T-helper 22 cell (primary cell): ENCODE results near the gene IL17D.
"Not testable (repeated sequence)": the region's sequence is repeated elsewhere in the genome, so short reads cannot be mapped to it uniquely, and the experiment has no call there.

ENCODE experiments used
- DNase-seq: peaks from one replicate; pipeline ENCODE4 v3.0.0-alpha.2; 2020; ENCODE audit warnings: low read depth

The IL17D gene, protein sequence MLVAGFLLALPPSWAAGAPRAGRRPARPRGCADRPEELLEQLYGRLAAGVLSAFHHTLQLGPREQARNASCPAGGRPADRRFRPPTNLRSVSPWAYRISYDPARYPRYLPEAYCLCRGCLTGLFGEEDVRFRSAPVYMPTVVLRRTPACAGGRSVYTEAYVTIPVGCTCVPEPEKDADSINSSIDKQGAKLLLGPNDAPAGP

DNA sequence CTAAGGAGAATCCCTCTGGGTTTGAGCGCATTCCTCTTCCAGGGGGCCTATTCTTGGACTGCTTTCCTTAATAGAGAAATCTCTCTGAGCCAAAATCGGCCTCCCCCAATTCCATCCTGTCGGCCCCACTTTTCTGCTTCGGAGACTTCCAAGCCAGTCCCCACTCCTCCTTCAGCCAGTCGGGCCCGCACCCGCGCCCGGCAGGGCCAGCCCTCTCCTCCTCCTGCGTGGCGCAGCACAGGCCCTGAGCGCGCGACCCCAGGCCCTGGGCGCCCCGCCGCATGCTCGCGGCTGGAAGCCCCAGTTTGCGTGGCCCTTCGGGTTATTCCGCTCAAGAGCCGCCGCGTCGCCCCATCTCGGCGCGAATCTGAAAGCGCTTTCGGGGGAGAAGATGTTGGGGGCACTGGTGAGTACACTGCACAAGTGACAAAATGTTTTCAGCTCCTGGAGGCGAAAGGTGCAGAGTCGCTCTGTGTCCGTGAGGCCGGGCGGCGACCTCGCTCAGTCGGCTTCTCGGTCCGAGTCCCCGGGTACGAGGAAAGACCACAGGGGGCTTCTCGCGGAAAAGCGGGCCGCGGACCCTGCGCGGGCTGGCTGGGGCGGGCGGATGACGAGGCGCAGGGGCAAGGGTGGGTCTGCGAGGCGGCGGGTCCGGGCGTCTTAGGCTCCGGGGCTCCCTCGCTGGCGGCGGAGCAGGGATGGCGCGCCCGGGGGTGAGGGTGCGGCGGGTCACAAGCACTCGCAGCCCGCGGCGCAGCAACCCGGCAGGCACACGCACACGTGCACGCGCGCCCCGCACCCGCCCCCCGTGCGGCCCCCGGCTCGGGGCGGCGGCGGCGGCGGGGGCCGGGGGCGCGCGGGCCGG is at the start of gene IL17D:
IL17D (plus strand) TSS at position 785 of the 865 bp plus-strand sequence. CDS start 303 bp downstream, outside the sequence.
- no peak for DNase-seq

DNA sequence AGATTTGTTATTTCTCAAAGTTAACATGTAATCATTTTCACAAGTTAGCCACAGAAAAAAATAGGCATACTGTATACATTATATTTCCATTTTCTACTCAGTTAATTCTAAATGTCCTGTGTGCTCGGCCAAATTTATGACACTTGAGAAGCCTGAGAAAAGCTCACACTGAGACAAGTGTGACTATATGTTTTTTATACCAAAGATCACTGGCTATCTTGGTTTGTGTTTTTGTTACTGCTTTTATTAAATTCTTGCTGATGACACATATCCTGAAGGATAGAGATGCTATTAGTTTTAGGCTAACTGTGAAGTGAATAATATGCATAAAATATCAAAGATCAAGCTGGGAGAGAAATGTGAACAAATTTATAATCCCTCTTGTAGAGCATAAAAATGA is 49.3 kb upstream of the IL17D start:
- no peak for DNase-seq

DNA sequence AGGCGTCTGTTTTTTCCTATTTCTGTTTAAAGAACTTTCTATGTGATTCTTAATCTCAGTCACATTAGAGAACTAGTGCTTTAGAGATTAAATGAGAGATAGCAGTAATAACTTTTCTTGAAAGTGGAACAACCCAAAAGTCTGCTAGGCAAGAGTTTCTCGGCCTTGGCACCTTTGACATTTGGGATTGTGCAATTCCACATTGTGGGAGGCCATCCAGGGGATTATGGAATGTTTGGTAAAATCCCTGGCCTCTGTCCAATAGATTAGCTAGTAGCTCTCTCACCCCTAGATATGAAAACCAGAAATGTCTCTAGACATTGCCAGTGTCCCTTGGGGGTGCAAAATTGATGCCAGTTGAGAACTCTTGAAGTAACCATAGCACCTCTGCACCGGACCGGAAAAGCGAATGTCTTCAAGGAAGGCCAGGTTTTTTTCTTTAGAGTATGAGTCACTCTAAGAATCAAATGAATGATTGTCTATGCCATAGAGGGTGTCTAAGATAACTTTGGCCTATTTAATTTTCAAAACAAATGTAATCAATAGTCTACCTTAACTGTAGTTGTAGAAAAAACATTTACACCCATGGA is 45.0 kb upstream of the IL17D start:
- no peak for DNase-seq

DNA sequence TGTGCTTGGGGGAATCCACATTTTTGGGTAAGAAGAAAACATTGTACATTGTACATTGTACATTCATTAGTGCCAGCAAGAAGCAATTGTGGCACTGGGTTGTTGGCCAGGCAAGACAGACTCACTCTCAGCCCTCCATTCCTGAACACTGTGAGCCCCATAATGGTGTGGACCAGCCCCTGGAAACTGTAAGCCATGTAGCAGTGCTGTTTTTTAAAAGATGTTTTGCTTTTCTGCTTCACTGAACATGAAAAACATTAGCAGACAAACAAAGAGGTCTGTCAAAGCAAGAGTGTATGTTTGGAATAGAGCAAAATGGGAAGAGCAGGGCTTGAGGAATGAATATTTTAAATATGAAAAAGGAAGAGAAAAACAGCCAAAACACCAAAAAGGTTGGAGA is 39.1 kb upstream of the IL17D start:
- no peak for DNase-seq

DNA sequence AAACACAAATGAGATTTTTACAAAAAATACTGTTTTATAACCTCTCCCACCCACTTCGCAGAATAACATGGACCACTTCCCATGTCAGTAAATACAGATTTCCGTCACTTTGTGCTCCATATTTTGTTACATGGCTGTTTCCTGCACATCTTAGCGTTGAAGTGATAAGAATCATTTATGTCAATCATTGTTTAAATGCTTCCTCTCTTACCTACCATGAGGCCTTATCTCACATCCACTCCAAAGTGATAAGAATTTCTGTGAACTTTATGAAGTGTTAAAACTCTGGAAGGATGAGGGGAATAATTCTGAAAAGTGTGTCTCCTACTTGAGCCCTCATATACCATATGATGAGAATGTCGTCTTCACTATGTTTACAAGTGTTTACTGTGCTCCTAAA is 36.6 kb upstream of the IL17D start:
- no peak for DNase-seq

DNA sequence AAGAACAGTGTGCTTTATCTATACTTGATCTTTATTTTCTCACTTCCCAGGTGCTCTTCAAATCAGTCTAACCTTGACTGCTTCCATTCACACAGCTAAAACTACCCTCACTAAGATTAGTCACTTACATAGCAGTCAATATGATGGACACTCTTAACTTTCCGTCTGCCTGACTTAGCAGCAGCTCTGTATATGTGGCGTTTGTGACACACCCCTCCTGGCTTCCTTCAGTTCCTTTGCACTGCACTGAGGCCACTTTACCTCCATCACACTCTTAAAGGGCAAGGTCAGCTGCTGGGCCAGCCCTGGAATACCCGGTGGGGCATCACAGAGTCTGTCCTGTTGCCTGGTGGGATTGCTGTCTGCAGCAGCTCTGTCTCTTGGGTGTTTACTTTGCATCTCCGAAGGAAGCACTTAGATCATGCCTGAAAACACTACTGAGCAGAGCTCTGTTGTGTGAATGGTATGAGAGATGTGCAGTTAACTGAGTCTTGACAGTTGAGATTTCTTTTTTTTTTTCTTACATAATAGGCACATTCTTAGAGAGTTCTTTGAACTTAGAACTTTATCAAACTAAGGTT is 35.6 kb upstream of the IL17D start:
- no peak for DNase-seq

DNA sequence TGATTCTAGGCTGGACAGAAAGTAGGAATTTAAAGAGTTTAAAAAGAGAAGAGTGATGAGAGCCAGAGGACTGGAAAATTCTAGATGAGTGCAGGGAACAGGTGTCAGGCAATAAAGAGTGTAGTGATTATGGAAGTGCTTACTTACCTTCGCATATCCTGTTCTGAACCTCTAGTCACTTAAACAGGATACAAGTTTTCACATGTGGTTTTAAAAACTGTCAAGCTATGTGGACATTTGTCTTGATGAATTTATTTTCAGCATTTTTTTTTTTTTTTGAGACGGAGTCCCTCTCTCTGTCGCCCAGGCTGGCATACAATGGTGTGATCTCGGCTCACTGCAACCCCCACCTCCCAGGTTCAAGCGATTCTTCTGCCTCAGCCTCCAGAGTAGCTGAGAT is 34.3 kb upstream of the IL17D start:
- DNase-seq, result no peak

DNA sequence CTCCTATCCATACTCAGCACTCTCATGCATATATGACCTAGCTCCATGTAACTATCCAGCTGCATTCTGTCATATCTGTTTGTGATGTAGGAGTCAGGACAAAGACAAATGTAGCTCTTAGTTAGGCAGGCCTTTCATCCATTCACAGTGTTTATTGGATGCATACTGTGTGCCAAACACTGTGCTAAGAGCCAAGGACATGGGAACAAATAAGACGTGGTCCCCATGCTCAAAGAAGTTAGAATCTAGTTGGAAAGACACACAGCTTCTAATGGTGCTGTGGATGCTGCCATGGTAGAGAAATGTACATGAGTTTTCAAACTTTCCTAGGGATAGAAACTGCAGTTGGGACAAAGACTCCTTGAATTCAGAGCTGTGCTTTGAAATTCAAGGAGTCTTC is 31.7 kb upstream of the IL17D start:
- no peak for DNase-seq

DNA sequence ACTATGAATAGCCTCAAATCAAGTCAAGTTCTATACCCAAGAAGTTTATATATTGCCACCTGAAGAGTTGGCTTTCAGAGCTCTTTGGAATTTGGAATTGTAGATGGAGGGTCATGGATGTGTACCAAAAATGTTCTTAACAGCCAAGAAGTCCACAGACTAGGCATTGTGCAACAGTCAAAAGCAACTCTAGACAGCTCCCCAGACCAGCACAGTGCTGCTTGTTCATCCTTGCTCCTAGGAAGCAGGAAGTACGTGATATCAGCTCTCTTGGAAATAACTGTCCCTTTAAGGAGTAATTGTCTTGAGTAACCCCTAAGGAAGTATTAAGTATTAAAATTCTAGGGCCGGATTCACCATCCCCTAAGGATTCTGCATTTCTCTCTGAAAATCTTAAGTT is 30.7 kb upstream of the IL17D start:
- no peak for DNase-seq

DNA sequence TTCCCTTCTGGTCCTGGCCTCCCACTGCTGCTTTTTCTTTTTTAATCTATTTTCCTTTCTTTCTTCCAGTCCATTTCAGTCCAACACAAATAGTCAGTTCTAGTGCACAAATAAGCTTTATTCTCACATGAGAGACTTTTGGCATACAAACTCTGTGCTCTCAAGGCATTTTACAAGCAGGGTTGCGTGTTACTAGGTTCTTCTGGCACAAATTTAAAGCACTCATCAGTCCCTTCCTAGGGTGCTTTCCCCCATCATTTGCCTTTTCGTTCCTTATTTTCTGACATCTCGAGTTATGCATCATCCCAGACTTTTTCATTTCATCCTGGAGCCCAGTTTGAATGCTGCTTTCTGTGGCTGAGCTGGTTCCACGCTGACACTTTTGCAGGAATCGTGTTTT is 29.8 kb upstream of the IL17D start:
- DNase-seq, result no peak

DNA sequence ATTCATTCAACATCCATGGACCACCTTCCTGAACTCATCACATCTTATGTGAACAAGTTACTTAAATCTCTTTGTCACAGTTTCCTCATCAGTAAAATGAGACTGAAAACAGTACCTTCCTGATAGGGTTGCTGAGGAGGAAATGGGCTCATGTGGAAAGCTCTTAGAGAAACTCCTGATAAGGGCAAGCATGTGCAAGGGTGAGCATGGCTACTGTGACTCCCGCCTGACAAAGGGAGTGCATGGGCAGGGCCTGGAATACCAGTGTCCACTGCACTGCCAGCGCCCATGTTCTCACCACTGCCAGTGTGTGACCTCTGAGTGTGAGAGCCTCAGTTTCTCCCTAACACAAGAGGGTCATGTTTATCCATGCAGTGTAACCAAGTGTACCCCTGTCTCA is 27.3 kb upstream of the IL17D start:
- DNase-seq, result no peak

DNA sequence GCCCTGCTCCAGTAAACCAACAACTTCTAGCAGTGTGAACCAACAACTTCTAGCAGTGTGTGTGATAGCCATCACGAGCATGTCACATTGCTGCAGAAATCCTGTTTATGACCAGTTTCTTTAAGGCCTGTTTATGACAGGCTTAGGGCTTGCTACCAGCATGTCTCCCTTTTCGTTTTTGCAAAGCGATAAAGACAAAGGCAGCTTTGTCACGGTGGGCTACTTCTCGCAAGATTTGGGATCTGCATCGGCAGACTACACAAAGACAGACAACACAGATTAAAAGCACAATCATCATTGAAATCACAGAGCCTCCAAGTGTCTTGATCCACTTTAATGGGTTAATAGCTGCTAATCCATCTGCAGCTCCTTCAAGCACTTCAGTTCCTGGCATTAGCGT is 24.9 kb upstream of the IL17D start:
- DNase-seq, result not testable (repeated sequence)

DNA sequence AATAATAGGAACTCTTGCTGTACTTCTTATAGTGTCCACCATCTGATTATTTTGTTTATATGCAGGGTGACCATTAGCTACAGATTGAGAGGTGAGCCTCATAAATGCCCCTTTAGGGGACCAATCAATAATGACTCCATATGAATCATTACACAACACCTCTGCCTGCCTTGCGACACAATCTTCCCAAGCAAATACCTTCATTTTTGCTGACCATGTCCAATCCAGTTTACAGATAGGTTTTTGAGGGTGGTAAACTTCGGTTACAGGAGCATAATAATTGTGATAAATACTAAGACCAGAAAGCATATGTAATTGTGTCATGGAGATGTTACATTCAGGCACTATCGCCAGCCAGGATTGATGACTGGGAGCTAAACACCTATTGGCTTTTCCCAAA is 23.6 kb upstream of the IL17D start:
- DNase-seq, result no peak

DNA sequence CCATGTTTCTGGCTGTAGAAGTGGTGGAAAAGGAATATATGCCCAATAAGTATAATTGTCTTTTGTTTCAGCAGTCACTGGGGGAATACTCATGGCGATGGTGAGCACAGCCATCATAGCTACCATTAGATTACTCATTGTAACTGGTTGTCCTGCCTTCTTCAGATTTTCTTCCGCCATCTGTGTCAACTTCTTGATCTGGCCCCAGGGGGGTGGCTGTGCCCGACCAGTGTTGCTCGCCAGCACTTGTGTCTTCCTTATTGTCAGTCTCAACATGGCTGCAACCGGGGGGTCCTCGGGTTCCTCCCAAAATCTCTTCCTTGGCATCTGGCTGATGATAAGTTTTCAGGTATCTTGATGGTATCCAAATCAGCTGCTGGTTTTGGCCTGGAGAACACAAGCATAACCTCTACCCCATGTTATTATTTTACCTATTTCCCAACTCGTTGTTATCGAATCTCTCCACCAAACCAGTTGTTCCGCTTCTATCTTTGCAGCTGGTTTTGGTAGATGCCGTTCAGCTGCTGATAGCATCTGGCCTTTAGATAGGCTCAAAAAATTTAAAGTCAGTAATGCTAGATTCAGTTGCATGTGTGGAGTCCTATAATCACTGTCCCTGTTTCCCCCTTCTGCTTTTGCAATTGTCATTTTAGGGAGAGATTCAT is 23.0 kb upstream of the IL17D start:
- DNase-seq, result no peak

DNA sequence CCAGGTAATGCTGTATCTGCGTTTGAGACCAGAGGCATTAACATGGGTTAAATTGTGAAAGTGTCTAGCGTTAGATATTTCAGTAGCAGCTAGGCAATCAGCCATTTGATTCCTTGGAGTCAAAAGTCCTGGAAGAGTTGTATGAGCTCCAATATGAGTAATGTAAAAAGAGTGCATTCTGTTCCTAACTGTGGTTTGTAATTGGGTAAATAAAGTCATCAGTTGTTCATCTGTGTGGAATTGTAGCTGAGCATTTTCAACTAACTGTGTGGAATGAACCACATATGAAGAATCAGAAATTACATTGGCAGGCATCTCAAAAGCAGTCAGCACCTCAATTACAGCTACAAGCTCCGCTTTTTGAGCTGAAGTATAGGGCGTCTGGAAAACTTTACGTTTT is 22.0 kb upstream of the IL17D start:
- not testable (repeated sequence) for DNase-seq

DNA sequence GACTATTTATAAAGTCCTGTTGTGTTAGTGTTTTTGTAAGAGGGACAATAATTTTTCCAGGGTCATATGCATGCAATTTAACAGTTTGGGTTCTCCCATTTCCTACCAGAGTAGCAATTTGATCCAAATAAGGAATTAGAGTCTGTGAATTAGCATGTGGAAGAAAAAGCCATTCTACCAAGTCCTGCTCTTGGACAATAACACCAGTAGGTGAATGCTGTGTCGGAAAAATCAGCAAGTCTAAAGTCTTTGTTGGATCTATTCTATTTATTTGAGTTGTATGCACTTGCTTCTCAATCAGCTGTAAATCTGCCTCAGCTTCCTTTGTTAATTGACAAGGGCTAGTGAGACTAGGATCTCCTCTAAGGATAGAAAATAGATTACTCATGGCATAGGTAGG is 21.4 kb upstream of the IL17D start:
- no peak for DNase-seq

DNA sequence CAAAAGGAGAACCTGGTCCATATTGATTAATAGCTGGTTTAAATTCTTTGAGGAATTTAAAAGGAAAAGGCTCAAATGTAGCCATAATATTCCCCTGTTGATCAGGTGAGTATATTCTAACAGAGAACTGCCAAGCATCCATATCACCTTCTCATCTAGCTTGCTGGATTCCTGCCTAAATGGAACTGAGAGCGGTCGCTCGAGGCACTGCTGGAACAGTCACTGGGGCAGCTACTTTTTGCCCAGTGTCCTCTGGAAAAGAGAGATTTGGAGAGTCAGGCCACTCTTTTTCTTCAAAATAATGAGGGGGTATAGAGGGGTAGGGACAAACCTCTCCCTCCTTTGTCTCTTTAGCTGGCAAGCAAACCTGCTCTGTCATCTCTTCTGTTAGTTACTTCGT is 19.5 kb upstream of the IL17D start:
- DNase-seq, result no peak

DNA sequence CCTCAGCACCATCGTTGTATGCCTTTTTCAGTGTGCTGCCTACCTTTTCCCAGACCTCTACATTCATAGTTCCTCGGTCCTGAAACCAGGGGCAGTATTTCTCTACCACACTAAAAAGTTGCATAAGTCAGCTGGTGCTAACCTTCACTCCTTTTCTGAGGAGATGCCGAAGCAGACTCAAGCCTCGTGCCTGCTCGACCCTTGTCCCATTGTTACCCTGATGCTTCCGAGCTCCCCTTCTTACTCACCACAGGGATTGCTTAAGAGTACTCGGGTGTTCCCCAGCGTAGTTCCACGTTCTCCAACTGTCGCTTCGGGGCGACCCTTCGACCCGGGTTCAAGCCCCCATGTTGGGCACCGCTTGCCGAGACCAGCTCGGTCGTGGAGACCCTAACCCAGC is 19.0 kb upstream of the IL17D start:
- no peak for DNase-seq

DNA sequence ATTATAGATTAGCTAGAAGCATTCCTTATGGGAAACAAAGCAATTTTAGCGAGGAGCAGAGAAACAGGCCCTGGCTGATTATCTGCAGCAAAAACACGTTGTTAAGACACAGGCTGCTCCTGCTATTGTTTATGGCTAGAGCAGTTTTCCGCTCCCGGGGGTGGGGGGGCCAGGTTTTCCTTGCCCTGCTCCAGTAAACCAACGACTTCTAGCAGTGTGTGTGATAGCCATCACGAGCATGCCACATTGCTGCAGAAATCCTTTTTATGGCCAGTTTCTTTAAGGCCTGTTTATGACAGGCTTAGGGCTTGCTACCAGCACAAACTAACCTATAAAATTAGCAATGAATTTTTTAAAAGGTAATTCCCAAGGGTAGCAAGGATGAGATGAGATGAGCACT is 18.4 kb upstream of the IL17D start:
- DNase-seq, result no peak

DNA sequence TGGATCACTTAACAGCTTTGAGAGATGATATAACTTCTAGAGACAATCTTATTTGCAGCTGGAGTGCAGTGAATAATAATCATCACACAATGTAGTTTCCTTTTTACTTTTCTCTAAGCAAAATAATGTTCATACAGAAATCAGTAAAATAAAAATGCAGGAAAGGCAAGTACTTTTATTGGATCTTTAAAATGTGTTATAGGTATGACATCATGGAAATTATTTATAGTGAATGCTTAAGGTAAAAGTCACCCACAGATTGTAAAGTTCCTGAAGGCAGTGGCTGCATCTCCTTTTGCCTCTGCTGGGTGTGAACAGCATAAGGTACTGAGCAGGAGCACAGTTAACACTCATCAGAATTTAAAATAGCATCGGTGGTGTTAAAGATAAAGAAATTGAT is 17.3 kb upstream of the IL17D start:
- DNase-seq, result no peak

DNA sequence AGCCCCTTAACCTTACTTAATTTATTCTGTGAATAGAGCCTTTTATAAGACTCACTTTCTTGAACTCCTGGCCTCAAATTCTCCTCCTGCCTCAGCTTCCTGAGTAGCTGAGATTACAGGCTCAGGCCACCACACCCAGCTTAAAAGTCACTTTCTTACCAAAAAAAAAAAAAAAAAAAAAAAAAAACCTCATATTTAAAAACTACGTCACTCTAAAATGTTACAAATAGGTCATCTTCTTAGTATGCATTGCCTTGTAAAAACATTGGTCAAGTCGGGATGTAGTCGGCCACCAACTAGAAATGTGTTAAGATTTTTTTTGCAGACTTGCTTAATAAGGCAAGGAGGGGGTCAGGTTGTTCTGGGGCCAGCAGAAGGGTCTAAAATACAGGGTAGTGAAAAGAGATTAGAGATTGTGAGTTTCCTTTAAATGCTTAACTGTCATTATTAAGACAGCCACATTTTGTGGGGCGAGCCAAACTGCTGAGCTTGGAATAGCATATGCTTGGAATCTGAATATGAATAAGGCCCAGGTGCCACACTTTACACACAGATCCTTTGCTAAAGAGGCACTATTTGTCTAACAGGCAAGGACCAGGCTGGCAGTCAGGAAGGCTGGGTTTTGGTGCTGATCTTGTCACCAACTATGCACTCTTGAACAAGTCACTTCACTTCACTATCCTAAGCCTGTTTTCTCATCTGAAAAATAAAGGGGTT is 16.5 kb upstream of the IL17D start:
- no peak for DNase-seq

DNA sequence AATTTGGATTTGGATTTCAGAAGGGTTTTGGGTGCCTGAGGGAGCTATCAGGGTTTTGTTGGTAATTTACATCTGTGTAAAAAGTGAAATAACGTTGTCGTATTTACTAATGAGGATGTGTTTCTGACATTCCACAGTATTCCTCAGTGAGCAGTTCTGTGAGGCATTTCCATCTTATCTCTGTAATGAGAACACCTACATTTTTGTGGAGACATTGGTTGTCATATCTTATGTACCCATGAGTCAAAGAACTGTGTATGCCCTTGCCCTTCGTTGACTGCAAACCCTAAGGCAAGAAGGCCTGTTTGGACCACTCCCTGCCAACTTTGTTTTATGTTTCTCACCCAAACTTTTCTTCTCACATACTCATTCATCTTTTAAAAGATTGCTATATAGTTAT is 14.2 kb upstream of the IL17D start:
- DNase-seq, result no peak
